ENCODE measurements around the gene TFEC.
"Not testable (repeated sequence)": the region's sequence is repeated elsewhere in the genome, so short reads cannot be mapped to it uniquely, and the experiment has no call there.

The TFEC gene

GRCh38 chr7:115929736-115930135 is 100.8 kb downstream of the TFEC start:
- DNase-seq, result not testable (repeated sequence)

DNA sequence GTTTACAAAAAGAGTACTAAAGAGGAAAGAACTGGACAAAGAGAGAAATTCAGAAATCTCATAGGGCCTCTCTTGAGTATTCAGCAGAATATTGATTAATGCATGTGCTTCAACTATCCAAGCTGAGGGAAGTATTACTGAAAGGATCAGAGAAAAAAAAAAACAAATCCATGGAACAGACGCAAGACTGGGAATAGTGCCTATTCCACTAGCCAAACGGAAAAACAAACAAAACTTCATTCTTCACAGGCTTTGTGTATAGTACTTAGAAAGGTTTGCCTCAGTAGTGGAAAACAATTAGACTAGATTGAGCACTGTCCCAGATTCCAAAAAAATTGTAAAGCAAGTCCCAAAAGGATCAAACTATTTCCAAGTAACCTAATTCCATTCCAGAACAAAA is 106.2 kb downstream of the TFEC start:
- peak in 1 of 58 donors; percentile 52 for DNase-seq

GRCh38 chr7:115920367-115920766 is 110.2 kb downstream of the TFEC start:
- DNase-seq, result no peak

DNA sequence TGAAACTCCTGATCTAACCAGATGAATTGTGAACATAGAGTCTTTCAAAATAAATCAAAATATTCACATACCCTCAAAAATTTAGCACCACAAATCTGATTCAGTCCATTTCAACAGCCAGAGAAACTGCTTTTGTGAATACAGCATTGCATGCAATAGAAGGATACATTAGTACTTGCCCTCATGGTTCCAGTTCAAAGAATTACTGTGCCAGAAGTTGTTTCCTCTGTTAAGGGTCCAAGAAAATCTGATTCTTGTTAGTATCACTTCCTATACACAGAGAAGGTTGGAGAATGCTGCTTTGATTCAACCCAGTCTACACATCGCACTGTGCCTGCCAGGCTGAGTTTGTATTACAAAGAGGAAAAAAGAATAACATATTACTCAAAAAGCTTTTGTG is 115.6 kb downstream of the TFEC start:
- no peak for DNase-seq

GRCh38 chr7:115911465-115911864 is 119.1 kb downstream of the TFEC start:
- no peak for DNase-seq

DNA sequence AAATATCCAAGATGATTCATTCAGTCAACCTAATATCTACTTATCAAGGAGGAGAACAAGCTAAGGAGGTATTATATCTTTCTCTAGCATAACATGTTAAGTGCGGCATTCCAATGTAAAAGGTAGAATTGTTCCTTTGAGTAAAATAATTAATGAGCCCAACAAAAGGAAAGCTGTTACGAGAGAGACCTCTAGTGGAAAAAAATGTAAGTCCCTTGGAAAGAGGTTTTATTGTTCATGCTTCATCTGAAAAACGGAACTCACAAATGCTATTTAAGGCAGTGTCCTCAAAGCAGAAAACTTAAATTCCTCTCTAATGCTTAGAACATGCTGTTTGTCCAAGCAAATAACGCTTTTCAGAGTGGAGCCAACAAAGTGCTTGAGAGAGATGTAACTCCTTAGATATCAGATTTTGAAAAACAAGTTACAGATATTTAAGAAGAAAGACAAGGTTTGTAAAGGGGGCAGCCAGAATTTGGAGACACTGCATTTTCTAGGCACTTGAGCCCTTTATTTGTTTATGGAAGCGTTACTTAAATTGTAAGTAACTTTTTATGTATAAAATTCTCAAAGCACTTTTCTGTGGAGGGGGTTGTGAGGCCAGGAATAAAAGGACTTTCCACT is 119.9 kb downstream of the TFEC start:
- DNase-seq, result peak in 1 of 58 donors; percentile 21

- no peak for DNase-seq
Observed at GRCh38 chr7:115906731-115907130, 123.8 kb downstream of the TFEC start.

DNA sequence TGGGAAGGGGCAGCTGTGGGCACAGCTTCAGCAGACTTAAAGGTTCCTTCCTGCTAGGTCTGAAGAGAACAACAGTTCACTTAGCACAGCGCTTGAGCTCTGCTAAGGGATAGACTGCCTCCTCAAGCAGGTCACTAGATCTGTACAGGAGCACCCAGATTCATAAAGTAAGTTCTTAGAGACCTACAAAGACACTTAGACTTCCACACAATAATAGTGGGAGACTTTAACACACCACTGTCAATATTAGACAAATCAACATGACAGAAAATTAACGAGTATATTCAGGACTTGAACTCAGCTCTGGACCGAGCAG is 140.9 kb downstream of the TFEC start:
- DNase-seq, result no peak

DNA sequence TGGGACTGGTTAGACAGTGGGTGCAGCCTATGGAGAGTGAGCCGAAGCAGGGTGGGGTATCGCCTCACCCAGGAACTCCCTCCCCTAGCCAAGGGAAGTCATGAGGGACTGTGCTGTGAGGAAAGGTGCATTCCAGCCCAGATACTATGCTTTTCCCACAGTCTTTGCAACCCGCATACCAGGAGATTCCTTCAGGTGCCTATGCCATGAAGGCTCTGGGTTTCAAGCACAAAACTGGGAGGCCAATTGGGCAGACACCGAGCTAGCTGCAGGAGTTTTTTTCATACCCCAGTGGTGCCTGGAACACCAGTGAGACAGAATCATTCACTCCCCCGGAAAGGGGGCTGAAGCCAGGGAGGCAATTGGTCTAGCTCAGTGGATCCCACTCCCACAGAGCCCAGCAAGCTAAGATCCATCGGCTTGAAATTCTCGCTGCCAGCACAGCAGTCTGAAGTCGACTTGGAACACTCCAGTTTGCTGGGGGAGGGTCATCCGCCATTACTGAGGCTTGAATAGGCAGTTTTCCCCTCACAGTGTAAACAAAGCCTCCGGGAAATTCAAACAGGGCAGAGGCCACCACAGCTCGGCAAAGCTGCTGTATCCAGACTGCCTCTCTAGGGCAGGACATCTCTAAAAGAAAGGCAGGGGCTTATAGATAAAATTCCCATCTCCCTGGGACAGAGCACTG is 141.4 kb downstream of the TFEC start:
- no peak for DNase-seq

DNA sequence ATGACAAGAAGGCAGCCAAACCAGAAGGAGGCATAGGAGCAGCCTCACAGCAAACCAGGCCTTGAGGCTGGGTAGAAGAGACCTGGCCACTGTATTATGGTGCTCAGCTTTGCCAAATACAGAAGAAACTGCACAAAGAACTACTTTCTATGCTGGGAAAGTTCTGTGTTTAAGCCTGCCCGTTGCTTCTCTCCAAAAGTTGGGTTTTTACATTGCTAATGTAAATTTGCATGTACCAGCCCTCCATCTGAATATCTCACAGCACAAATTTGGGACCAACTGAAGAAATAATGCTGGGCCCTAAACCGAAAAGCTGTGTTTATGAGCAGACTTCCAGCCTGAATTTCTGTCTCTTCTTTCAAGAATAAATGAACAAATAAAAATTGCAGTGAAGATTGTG is 145.0 kb downstream of the TFEC start:
- no peak for DNase-seq
